K562 (cell line): ENCODE data around the gene LAPTM5. TPM values are rescaled to one million over a fixed set of nuclear protein-coding genes. Genes with fewer than 3 reads are reported as not detected.

Experiments
- AFF1 ChIP-seq, 2 experiments: fragments of 450-650 bp; IDR thresholded peaks; 2 replicates each; pipeline ENCODE4 v1.6.1; 2018; ENCODE audit warnings: mild to moderate bottlenecking in 2 of 2, low read depth in 1 of 2; ENCODE audit not compliant: partially characterized antibody in 2 of 2
- CBX2 ChIP-seq: fragments of 200-600 bp; sonication (generic); IDR thresholded peaks from one replicate; pipeline ENCODE4 v1.6.1; 2012; ENCODE audit warnings: mild to moderate bottlenecking, low read length, inconsistent platforms; ENCODE audit not compliant: insufficient read depth, poor library complexity, severe bottlenecking
- CCNT2 ChIP-seq: IDR thresholded peaks from 2 replicates; pipeline ENCODE4 v1.6.1; 2011; ENCODE audit warnings: borderline replicate concordance, low read depth, mild to moderate bottlenecking, moderate library complexity, mixed read lengths, low read length; ENCODE audit not compliant: insufficient read length; ENCODE audit errors: extremely low read depth
- E2F6 ChIP-seq, 2 experiments: IDR thresholded peaks; 2 replicates each; pipeline ENCODE4 v1.6.1; 2011; ENCODE audit warnings: borderline replicate concordance in 1 of 2, control low read depth in 1 of 2, low read depth in 1 of 2, low read length in 1 of 2, mild to moderate bottlenecking in 1 of 2, mixed read lengths in 1 of 2, moderate library complexity in 1 of 2; ENCODE audit not compliant: insufficient read depth in 1 of 2, insufficient read length in 1 of 2, poor library complexity in 1 of 2, severe bottlenecking in 1 of 2; ENCODE audit errors: extremely low read depth in 1 of 2
- ETV5 ChIP-seq: sonication (generic); formaldehyde crosslinking; IDR thresholded peaks from 2 replicates; pipeline ENCODE4 v1.4.0; 2020; ENCODE audit warnings: low read depth, mild to moderate bottlenecking, missing genetic modification reagents
- HES1 ChIP-seq: fragments of 450-650 bp; IDR thresholded peaks from 2 replicates; pipeline ENCODE4 v1.6.1; 2016; ENCODE audit warnings: low read depth, mild to moderate bottlenecking, moderate library complexity
- MEF2A ChIP-seq: IDR thresholded peaks from 2 replicates; pipeline ENCODE4 v1.6.1; 2011; ENCODE audit warnings: low read depth, mild to moderate bottlenecking, low read length, moderate library complexity; ENCODE audit not compliant: control insufficient read depth
- NUFIP1 ChIP-seq: fragments of 450-650 bp; IDR thresholded peaks from 2 replicates; pipeline ENCODE4 v1.6.1; 2018; ENCODE audit not compliant: partially characterized antibody
- PHF21A ChIP-seq: fragments of 450-650 bp; IDR thresholded peaks from 2 replicates; pipeline ENCODE4 v1.6.1; 2017; ENCODE audit warnings: low read depth, borderline replicate concordance
- RNF2 ChIP-seq: sonication (generic); IDR thresholded peaks from 2 replicates; pipeline ENCODE4 v1.6.1; 2016
- TCFL5 ChIP-seq: fragments of 250-450 bp; sonication (Bioruptor Pico); conservative IDR thresholded peaks from 2 replicates; pipeline ENCODE4 v1.6.1; 2021; ENCODE audit warnings: mild to moderate bottlenecking, moderate library complexity, matching md5 sums
- TEAD1 ChIP-seq, 2 experiments: fragments of 450-650 bp in 1 of 2; sonication (generic) in 1 of 2; formaldehyde crosslinking; IDR thresholded peaks; 2 replicates each; pipeline versions ENCODE4 v1.4.0 to v1.8.0; 2020 to 2022; ENCODE audit warnings: mild to moderate bottlenecking in 2 of 2, missing genetic modification reagents in 1 of 2
- TEAD2 ChIP-seq: fragments of 450-650 bp; IDR thresholded peaks from 2 replicates; pipeline ENCODE4 v1.6.1; 2016; ENCODE audit warnings: missing genetic modification characterization, control low read depth, missing compliant biosample characterization
- ZBTB43 ChIP-seq: sonication (generic); formaldehyde crosslinking; IDR thresholded peaks from 2 replicates; pipeline ENCODE4 v1.8.0; 2023; ENCODE audit warnings: mild to moderate bottlenecking, missing genetic modification reagents
- ZKSCAN3 ChIP-seq: fragments of 250-450 bp; sonication (Bioruptor Pico); IDR thresholded peaks from 2 replicates; pipeline ENCODE4 v1.4.0; 2020
- ZNF740 ChIP-seq, 3 experiments: fragments of 200-800 bp in 1 of 3; sonication (Bioruptor generic) in 1 of 3; sonication (generic) in 1 of 3; formaldehyde crosslinking in 1 of 3; IDR thresholded peaks; 2 replicates each; pipeline versions ENCODE4 v1.6.1 to v1.8.0; 2016 to 2022; ENCODE audit warnings: mild to moderate bottlenecking in 2 of 3, missing compliant biosample characterization in 2 of 3, missing genetic modification characterization in 2 of 3, missing genetic modification reagents in 1 of 3
- ZSCAN29 ChIP-seq: fragments of 450-650 bp; IDR thresholded peaks from 2 replicates; pipeline ENCODE4 v1.6.1; 2017
- polyA plus RNA-seq, 8 experiments: library from polyadenylated mRNA; depleted of rRNA in 4 of 8; stranded (reverse) in 5 of 8; unstranded in 3 of 8; fragments of >200 nt; fragmentation: Nextera tagmentation in 2 of 8; fragmentation: Illumina TruSeq in 1 of 8; extraction: Ambion mirVana in 2 of 8; extraction: Trizol in 1 of 8; gene quantifications; 2 replicates each; pipeline versions ENCODE4 v1.2.1 to v1.2.3, GENCODE V29; 2011 to 2014; ENCODE audit warnings: inconsistent platforms in 1 of 8, missing spikeins in 1 of 8
- total RNA-seq, 7 experiments: library from RNA; depleted of rRNA in 6 of 7; stranded (reverse); fragments of >200 nt in 6 of 7; fragmentation: Illumina TruSeq in 2 of 7; extraction: Trizol in 2 of 7; gene quantifications; 2 replicates each; pipeline versions ENCODE4 v1.2.1 to v1.2.3, GENCODE V29; 2011 to 2021; ENCODE audit warnings: low replicate concordance in 1 of 7

Gene LAPTM5
- total and polyA plus RNA-seq, 9 of the 15 experiments (the other 6 are each of a cell fraction or from before 2014, with no cell fraction given): 2.4 to 47.3 (median 20.3) TPM

- TF ChIP-seq AFF1 (IDR thresholded peaks at IDR 0.05; ENCODE audit: low read depth in 1 of 2, partially characterized antibody in 2 of 2) (peak in 1 of 2 experiments; percentile 29), CCNT2 (no peak), HES1 (no peak), TCFL5 (CRISPR knock-in tag) (peak; percentile 32; the same call in 1 of the 2 replicates), TEAD2 (tag) (no peak), ETV5 (CRISPR knock-in tag) (0 out of 2 replicates have a peak, but pooled peaks have one; percentile 61), RNF2 (no peak), ZSCAN29 (no peak), ZBTB43 (CRISPR knock-in tag) (no peak), CBX2 (no peak), MEF2A (no peak), E2F6 (IDR thresholded peaks at IDR 0.05; ENCODE audit: borderline replicate concordance in 1 of 2, extremely low read depth in 1 of 2, insufficient read depth in 1 of 2, insufficient read length in 1 of 2, low read depth in 1 of 2, low read length in 1 of 2, poor library complexity in 1 of 2, severe bottlenecking in 1 of 2) (peak in 1 of 2 experiments; percentile 17), ZKSCAN3 (CRISPR knock-in tag) (no peak), ZNF740 (CRISPR knock-in tag; IDR thresholded peaks at IDR 0.05) (peak; percentile 88), ZNF740 (tag; IDR thresholded peaks at IDR 0.05) (no peak), PHF21A (no peak), NUFIP1 (no peak), TEAD1 (CRISPR knock-in tag; IDR thresholded peaks at IDR 0.05) (peak in 1 of 2 experiments; percentile 75; a peak in 2 of 4 replicates)
Observed at GRCh38 chr1:30779294-30780071, 21.9 kb upstream of the LAPTM5 start (continued).
